Activated CD4-positive, CD25-positive, alpha-beta regulatory T cell treated with anti-CD3 and anti-CD28 coated beads, Interleukin-2, amount 50 U/mL, for 72 hours (primary cell): ENCODE data around the gene ECE2.
"Not testable (repeated sequence)": the region's sequence is repeated elsewhere in the genome, so short reads cannot be mapped to it uniquely, and the experiment has no call there.

Experiments used
- DNase-seq: peaks from one replicate; pipeline ENCODE4 v3.0.0; 2021

The ECE2 gene

DNA sequence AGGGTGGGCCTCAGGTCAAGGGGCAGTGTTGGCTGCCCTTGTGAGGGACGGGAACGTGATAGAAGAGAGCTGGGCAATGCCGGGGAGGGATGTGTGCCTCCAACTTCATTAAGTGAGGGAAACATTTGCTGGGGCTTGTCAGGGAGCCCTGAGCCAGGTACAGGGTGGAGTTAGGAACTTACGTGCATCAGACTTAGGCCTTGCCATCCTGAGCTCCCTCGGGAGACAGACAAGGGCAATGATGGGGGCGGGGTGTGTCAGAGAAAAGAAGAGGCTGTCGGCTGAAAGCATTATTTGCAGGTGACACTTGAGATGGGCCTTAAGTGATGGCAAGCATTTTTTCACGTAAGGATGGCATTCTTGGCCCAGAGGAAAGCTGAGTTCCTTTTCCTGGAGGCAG lies 63.2 kb downstream of the ECE2 start:
- DNase-seq: no peak

DNA sequence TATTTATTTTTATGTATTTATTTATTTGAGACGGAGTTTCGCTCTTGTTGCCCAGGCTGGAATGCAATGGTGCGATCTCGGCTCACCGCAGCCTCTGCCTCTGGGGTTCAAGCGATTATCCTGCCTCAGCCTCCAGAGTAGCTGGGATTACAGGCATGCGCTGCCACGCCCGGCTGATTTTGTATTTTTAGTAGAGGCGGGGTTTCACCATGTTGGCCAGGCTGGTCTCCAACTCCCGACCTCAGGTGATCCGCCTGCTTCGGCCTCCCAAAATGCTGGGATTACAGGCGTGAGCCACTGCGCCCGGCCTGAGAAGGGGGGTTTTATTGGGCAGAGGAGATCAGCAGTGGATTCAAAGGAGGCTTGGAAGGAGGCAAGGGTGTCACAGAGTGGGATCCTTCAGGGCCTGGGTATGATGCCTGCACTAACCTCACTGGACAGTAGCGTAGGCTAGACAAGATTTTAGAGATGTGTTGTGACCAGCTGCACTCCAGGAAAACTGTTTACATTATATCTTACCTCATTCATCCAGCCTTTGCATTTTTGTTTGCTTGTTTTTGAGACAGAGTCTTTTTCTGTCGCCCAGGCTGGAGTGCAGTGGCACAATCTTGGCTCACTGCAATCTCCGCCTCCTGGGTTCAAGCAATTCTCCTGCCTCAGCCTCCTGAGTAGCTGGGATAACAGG lies 63.8 kb downstream of the ECE2 start:
- DNase-seq: not testable (repeated sequence)

DNA sequence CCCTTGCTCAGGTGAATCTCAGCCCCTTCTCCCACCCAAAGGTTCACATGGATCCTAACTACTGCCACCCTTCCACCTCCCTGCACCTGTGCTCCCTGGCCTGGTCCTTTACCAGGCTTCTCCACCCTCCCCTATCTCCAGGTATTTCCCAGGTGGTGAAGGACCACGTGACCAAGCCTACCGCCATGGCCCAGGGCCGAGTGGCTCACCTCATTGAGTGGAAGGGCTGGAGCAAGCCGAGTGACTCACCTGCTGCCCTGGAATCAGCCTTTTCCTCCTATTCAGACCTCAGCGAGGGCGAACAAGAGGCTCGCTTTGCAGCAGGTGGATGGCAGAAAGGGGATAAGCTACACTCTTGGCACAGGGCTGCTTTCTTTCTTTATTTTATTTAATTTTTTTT lies 66.1 kb downstream of the ECE2 start:
- DNase-seq: no peak
